ENCODE results near the gene KRTAP10-12.
"Not testable (repeated sequence)": the region's sequence is repeated elsewhere in the genome, so short reads cannot be mapped to it uniquely, and the experiment has no call there.

Gene KRTAP10-12, protein sequence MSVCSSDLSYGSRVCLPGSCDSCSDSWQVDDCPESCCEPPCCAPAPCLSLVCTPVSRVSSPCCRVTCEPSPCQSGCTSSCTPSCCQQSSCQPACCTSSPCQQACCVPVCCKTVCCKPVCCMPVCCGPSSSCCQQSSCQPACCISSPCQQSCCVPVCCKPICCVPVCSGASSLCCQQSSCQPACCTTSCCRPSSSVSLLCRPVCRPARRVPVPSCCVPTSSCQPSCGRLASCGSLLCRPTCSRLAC

DNA sequence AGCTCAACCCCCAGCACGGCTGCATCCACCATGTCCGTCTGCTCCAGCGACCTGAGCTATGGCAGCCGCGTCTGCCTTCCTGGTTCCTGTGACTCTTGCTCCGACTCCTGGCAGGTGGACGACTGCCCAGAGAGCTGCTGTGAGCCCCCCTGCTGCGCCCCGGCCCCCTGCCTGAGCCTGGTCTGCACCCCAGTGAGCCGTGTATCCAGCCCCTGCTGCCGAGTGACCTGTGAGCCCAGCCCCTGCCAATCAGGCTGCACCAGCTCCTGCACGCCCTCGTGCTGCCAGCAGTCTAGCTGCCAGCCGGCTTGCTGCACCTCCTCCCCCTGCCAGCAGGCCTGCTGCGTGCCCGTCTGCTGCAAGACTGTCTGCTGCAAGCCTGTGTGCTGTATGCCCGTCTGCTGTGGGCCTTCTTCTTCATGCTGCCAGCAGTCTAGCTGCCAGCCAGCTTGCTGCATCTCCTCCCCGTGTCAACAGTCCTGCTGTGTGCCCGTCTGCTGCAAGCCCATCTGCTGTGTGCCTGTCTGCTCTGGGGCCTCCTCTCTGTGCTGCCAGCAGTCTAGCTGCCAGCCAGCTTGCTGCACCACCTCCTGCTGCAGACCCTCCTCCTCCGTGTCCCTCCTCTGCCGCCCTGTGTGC, at the start of gene KRTAP10-12:
Gene KRTAP10-12, plus strand, starts transcription at position 1 of the 639 bp plus-strand sequence. Its CDS starts 30 bp downstream, at position 31.
- H3K27me3 ChIP-seq (ENCODE audit: control insufficient read depth, insufficient read depth, low read length): peaks cover 46% of the 10 kb centered on the region
- not testable (repeated sequence) for H3K9me3 ChIP-seq (ENCODE audit: control insufficient read depth, low read length); H3K9ac ChIP-seq (ENCODE audit: low read length); H3K4me1 ChIP-seq (ENCODE audit: control insufficient read depth, insufficient read depth, low read length); H3K4me3 ChIP-seq (ENCODE audit: low read length); H3K36me3 ChIP-seq (ENCODE audit: control insufficient read depth, insufficient read depth, low read length)

DNA sequence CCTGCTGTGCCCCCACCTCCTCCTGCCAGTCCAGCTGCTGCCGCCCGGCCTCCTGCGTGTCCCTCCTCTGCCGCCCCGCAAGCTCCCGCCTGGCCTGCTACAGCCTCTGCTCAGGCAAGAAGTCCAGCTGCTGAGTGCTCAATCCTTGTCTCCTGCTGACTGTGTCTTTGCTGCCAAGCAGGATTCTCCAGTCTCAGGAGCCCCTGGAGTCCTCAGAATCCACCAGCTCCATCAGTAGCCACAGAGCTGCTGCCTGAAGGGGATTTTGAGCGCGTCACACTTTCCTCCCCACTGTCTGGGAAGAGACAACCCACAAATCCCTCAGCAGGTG, 49.8 kb upstream of the KRTAP10-12 start:
- Histone ChIP-seq H3K27me3 (ENCODE audit: control insufficient read depth, insufficient read depth, low read length) (no peaks in the 10 kb centered on the region), H3K36me3 (ENCODE audit: control insufficient read depth, insufficient read depth, low read length) (no peaks in the 10 kb centered on the region), H3K4me3 (ENCODE audit: low read length) (no peak overlapping the region), H3K9me3 (ENCODE audit: control insufficient read depth, low read length) (no peaks in the 10 kb centered on the region), H3K4me1 (ENCODE audit: control insufficient read depth, insufficient read depth, low read length) (no peaks in the 10 kb centered on the region), H3K9ac (ENCODE audit: low read length) (no peak overlapping the region)

DNA sequence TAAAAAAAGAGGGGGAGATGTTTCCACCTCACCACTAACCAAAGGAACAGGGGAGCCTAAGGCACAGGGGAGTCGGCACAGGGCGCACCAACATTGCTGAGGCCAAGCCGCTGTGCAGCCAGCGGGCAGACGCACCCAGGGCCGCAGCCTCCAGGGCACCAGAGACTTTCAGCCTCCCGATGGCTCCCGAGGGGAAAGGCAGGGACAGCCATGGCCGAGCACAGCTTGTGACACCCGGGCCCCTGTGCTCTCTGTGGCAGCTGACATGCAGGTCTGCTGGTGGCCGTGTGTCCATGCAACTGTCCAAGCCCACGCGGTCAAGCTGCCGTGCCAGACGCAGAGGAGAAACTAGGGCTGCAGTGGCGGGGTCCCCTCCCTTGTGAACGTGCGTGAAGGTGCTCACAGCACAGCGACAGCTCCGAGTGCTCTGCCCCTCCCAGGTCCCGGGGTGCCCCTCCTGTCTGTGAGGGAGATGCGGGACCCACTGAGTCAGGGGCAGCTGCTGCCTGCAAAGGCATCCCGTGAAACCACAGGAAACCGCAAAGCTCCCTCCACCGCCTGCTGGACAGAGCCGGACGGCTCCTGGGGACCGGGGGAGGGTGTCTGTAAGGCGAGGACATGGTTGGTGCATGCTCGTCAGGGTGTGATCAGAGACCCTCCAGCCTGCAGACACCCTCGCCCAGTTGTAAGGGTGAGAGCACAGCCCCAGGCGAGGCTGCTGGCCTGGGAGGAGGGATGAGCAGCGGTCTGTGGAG, 48.2 kb upstream of the KRTAP10-12 start:
- no peaks in the 10 kb centered on the region for H3K36me3 ChIP-seq (ENCODE audit: control insufficient read depth, insufficient read depth, low read length)
- H3K27me3 ChIP-seq (ENCODE audit: control insufficient read depth, insufficient read depth, low read length): no peaks in the 10 kb centered on the region
- H3K4me1 ChIP-seq (ENCODE audit: control insufficient read depth, insufficient read depth, low read length): no peaks in the 10 kb centered on the region
- H3K9ac ChIP-seq (ENCODE audit: low read length): no peak overlapping the region
- H3K4me3 ChIP-seq (ENCODE audit: low read length): no peak overlapping the region
- no peaks in the 10 kb centered on the region for H3K9me3 ChIP-seq (ENCODE audit: control insufficient read depth, low read length)

DNA sequence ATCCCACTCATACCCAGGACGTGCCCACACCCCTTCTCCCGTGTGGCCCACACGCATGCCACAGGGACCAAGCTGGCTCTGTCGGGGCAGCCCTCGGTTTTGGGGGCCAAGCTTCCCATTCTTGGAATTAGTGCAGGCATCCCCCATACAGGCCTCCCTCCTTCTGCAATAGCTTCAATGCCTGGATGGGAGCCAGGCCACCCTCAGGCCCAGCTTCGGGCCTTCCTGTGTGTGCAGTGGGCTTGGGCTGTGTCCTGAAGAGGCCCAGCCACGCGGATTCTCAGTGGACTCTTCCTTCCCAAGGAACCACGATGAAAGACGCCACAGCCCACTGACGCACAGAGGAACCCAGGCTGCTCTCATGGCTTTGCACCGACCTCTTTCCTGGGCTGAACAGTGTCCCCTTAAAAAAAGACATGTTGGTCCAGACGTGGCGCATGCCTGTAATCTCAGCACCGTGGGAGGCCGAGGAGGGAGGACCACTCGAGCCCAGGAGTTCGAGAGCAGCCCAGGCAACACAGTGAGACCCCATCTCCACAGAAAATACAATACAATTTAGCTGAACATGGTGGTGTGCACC, 47.4 kb upstream of the KRTAP10-12 start:
- no peaks in the 10 kb centered on the region for H3K9me3 ChIP-seq (ENCODE audit: control insufficient read depth, low read length)
- H3K4me3 ChIP-seq (ENCODE audit: low read length): no peak overlapping the region
- no peaks in the 10 kb centered on the region for H3K27me3 ChIP-seq (ENCODE audit: control insufficient read depth, insufficient read depth, low read length)
- no peak overlapping the region for H3K9ac ChIP-seq (ENCODE audit: low read length)
- no peaks in the 10 kb centered on the region for H3K4me1 ChIP-seq (ENCODE audit: control insufficient read depth, insufficient read depth, low read length)
- no peaks in the 10 kb centered on the region for H3K36me3 ChIP-seq (ENCODE audit: control insufficient read depth, insufficient read depth, low read length)

DNA sequence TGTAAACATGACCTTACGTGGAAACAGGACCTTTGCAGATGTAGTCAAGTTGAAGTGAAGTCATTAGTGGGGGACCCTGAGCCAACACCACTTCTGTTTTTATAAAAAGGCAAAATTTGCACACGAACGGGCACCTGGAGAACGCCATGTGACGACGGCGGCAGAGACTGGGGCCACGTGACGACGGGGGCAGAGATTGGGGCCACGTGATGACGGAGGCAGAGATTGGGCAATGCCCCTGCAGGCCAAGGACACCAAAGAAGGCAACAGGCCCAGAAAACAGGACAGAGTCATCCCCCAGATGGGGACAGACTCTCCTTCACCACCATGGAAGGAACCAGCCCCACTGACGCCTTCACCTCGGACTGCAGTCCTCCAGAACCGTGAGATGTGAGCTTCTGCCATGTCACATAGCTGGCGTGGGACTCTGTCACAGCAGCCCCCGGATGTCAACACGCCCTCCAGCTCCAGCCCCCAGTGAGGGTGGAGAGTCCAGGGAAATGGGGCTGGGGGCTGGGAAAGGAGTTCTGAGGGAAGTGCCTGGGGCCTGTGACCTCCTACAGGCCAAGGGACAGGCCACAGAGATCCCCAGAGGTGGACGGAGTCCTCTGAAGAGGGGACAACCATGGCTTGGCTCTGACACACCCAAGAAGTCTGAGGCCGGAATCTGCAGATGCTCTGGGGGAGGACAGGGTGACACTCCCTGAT, 46.6 kb upstream of the KRTAP10-12 start:
- no peak overlapping the region for H3K9ac ChIP-seq (ENCODE audit: low read length)
- H3K36me3 ChIP-seq (ENCODE audit: control insufficient read depth, insufficient read depth, low read length): no peaks in the 10 kb centered on the region
- H3K4me1 ChIP-seq (ENCODE audit: control insufficient read depth, insufficient read depth, low read length): no peaks in the 10 kb centered on the region
- H3K27me3 ChIP-seq (ENCODE audit: control insufficient read depth, insufficient read depth, low read length): peaks cover 3% of the 10 kb centered on the region
- H3K9me3 ChIP-seq (ENCODE audit: control insufficient read depth, low read length): no peaks in the 10 kb centered on the region
- H3K4me3 ChIP-seq (ENCODE audit: low read length): no peak overlapping the region

DNA sequence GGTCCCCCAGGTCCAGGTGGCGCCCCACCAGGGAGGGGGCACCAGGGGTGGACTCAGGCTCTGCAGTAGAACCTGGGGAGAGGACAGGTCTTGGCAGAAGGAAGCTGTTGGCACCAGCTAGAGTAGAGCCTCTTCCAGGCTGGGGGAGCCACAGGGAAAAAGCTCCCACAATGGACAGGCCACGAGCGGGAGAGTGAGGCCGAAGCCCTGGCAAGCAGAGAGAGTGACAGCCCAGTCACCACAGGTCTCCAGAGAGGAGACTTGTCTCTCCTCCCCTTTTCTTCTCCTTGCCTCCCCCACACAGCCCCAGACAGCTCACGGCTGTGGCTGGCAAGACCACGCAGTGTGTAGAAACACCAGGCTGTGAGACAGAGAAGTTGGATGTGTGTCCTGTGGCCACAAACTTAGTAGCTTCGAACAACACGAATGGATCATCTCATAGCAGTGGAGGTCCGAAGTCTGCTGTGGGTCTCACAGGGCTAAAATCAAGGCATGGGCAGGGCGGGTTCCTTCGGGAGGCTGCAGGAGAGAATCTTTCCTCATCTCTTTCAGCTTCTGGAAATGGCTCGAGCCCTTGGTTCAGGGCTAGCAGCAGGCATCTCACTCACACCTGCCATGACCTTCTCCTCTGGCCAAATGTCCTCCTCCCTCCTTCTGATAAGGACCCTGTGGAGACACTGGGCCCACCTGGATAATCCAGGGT, 45.8 kb upstream of the KRTAP10-12 start:
- no peak overlapping the region for H3K4me3 ChIP-seq (ENCODE audit: low read length)
- H3K27me3 ChIP-seq (ENCODE audit: control insufficient read depth, insufficient read depth, low read length): peaks cover 3% of the 10 kb centered on the region
- no peaks in the 10 kb centered on the region for H3K9me3 ChIP-seq (ENCODE audit: control insufficient read depth, low read length)

DNA sequence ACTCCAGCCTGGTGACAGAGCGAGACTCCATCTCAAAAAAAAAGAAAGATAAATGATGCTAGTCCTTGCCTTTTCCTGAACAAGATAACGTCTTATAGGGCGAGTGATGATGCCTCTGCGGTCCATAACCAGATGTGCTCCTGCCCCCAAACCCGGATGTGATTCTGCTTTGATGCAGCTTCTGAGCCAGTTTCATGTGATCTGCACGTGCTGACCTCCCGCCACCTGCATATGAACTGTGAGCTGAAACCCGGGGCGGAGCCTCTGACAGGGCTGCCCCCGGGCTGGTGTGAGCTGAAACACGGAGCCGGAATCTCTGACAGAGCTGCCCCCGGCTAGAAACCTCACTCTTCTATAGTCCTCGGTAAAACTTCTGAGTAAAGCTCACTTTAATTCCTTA, 43.8 kb upstream of the KRTAP10-12 start:
- Histone ChIP-seq H3K27me3 (ENCODE audit: control insufficient read depth, insufficient read depth, low read length) (peaks cover 8% of the 10 kb centered on the region), H3K36me3 (ENCODE audit: control insufficient read depth, insufficient read depth, low read length) (no peaks in the 10 kb centered on the region), H3K4me1 (ENCODE audit: control insufficient read depth, insufficient read depth, low read length) (no peaks in the 10 kb centered on the region), H3K9ac (ENCODE audit: low read length) (no peak overlapping the region), H3K4me3 (ENCODE audit: low read length) (no peak overlapping the region), H3K9me3 (ENCODE audit: control insufficient read depth, low read length) (no peaks in the 10 kb centered on the region)

More for the DNA sequence above, 45.8 kb upstream of the KRTAP10-12 start:
- H3K4me1 ChIP-seq (ENCODE audit: control insufficient read depth, insufficient read depth, low read length): no peaks in the 10 kb centered on the region
- no peaks in the 10 kb centered on the region for H3K36me3 ChIP-seq (ENCODE audit: control insufficient read depth, insufficient read depth, low read length)
- no peak overlapping the region for H3K9ac ChIP-seq (ENCODE audit: low read length)

DNA sequence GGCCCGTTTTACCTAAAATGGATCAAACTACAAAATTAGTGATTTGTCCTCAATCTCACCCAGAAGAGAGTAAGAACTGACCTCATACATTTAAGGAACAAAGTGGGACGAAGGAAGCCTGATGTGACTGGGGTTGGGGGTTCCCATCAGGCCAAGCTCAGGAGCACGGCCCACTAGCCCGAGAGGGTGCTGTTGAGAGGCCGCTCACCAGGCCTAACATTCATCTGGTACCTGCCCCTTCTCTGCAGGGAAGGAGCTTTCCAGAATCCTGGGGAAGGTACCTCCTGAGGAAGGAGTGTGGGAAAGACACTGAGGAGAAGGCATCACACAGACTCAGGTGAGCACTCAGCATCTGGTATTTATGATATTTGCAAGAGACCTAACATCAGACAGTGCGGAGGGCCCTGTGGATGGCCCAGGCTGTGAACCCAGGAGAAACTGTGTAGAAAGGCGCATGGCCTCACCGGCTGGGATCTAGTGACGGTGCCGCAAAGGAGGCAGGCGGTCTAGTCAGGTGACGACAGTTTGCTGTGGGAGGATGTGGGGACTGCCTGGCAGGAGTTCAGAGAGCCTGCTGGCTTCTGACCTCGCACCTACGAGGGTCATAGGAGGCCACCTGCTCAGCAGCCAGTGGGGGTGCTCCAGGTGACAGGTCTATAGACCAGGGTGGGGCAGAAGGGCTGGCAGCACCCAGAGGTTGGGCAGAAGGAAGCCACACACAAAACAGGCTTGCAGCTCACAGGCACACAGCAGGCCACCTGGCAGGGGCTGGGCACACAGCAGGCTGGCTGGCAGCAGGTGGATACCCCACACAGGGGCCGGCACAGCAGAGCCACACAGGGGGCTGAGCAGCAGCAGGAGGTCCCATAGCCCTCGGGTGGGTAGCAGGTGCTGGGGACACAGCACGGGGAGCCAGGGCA, 43.1 kb upstream of the KRTAP10-12 start:
- H3K9me3 ChIP-seq (ENCODE audit: control insufficient read depth, low read length): no peaks in the 10 kb centered on the region

DNA sequence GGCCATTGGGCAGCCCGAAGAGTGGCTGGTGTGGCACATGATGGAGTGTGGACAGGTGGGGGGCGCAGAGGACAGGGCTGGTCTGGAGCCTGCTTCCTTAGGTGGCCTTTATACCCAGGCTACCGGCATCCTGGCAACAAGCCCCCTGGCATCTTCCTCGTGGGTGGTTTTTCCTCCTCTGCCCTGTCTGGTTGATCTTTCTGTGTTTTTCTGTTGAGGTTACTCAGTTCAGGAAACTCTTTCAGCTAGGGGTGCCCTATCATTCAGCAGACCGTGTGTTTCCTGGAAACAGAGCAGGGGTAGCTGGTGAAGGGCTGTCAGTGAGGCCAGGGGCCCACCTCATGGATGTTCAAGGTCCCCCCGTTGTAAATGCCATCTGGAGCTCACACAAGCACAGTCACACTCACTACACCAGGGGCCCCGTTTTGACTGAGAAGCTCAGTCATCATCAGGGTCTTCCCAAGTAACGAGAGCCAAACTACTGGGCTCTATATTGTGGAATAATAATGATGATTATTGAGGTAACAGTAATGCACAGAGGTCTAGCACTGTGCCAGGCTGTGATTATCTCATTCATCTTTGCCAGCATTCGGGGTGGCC, 42.3 kb upstream of the KRTAP10-12 start, which contains the start of gene KRTAP12-4:
Gene KRTAP12-4, minus strand, starts transcription at position 84 of the 600 bp plus-strand sequence. Its CDS starts 45 bp downstream, at position 39.
- H3K4me1 ChIP-seq (ENCODE audit: control insufficient read depth, insufficient read depth, low read length): no peaks in the 10 kb centered on the region
- H3K27me3 ChIP-seq (ENCODE audit: control insufficient read depth, insufficient read depth, low read length): peaks cover 10% of the 10 kb centered on the region

More for the DNA sequence above, 43.1 kb upstream of the KRTAP10-12 start:
- Histone ChIP-seq H3K4me3 (ENCODE audit: low read length) (no peak overlapping the region), H3K9ac (ENCODE audit: low read length) (no peak overlapping the region), H3K36me3 (ENCODE audit: control insufficient read depth, insufficient read depth, low read length) (no peaks in the 10 kb centered on the region), H3K4me1 (ENCODE audit: control insufficient read depth, insufficient read depth, low read length) (no peaks in the 10 kb centered on the region), H3K27me3 (ENCODE audit: control insufficient read depth, insufficient read depth, low read length) (peaks cover 10% of the 10 kb centered on the region)

DNA sequence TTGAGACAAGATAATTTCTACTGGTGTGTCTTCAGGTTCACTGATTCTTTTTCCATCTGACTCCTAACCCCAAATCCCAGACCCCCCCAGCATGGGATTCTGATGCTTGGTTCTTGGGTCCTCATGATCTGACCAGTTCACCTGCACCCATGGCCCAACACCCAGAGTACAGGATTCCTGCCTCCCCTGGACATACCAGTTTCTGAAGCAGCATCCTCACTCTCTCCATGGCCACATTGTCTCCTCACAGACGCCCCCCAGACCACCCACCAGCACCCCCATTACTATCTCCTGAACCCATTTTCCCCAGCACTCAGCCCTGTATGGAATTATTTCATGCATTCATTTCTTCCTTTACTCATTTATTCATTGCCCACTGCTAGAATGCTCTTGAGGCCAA, 40.1 kb upstream of the KRTAP10-12 start:
- no peaks in the 10 kb centered on the region for H3K36me3 ChIP-seq (ENCODE audit: control insufficient read depth, insufficient read depth, low read length)
- H3K4me1 ChIP-seq (ENCODE audit: control insufficient read depth, insufficient read depth, low read length): no peaks in the 10 kb centered on the region
- no peaks in the 10 kb centered on the region for H3K9me3 ChIP-seq (ENCODE audit: control insufficient read depth, low read length)
- H3K9ac ChIP-seq (ENCODE audit: low read length): no peak overlapping the region
- no peak overlapping the region for H3K4me3 ChIP-seq (ENCODE audit: low read length)
- H3K27me3 ChIP-seq (ENCODE audit: control insufficient read depth, insufficient read depth, low read length): peaks cover 10% of the 10 kb centered on the region

More for the DNA sequence above, 42.3 kb upstream of the KRTAP10-12 start, which contains the start of gene KRTAP12-4:
- Histone ChIP-seq H3K4me3 (ENCODE audit: low read length) (no peak within 1 kb of the TSS), H3K9ac (ENCODE audit: low read length) (no peak within 1 kb of the TSS), H3K36me3 (ENCODE audit: control insufficient read depth, insufficient read depth, low read length) (no peaks in the 10 kb centered on the region), H3K9me3 (ENCODE audit: control insufficient read depth, low read length) (no peaks in the 10 kb centered on the region)

All from mucosa of stomach (tissue), 1 donor.